Hepatocyte (in vitro differentiated cells): ENCODE results near the gene LCAT. TPM values are rescaled to one million over a fixed set of nuclear protein-coding genes. Genes with fewer than 3 reads are reported as not detected.

Source experiments
- DNase-seq: peaks from one replicate; pipeline ENCODE4 v3.0.0-alpha.2; 2016; ENCODE audit warnings: low spot score
- H2AFZ ChIP-seq: fragments of 200-600 bp; sonication (generic); 2 replicates; pipeline ENCODE4 v1.6.0; 2016; ENCODE audit warnings: antibody characterized with exemption, mild to moderate bottlenecking
- H3K27ac ChIP-seq: fragments of 200-600 bp; sonication (generic); 2 replicates; pipeline ENCODE4 v1.5.1; 2016; ENCODE audit warnings: mild to moderate bottlenecking
- H3K27me3 ChIP-seq: fragments of 200-600 bp; sonication (generic); 2 replicates; pipeline ENCODE4 v1.6.1; 2016
- H3K36me3 ChIP-seq: fragments of 200-600 bp; sonication (generic); replicated peaks from 2 replicates; pipeline ENCODE4 v1.5.1; 2016; ENCODE audit warnings: low read depth; ENCODE audit not compliant: insufficient read depth
- H3K4me1 ChIP-seq: fragments of 200-600 bp; sonication (generic); 2 replicates; pipeline ENCODE4 v1.5.1; 2016; ENCODE audit warnings: mild to moderate bottlenecking, moderate library complexity; ENCODE audit not compliant: insufficient read depth
- H3K4me2 ChIP-seq: fragments of 200-600 bp; sonication (generic); 2 replicates; pipeline ENCODE4 v1.6.0; 2016
- H3K4me3 ChIP-seq: fragments of 200-600 bp; sonication (generic); 2 replicates; pipeline ENCODE4 v1.5.1; 2016; ENCODE audit warnings: mild to moderate bottlenecking
- H3K79me2 ChIP-seq: fragments of 200-600 bp; sonication (generic); 2 replicates; pipeline ENCODE4 v1.6.0; 2017; ENCODE audit warnings: mild to moderate bottlenecking
- H3K9me2 ChIP-seq: fragments of 200-600 bp; sonication (generic); replicated peaks from 2 replicates; pipeline ENCODE4 v1.6.0; 2017; ENCODE audit warnings: mild to moderate bottlenecking; ENCODE audit not compliant: insufficient read depth
- H3K9me3 ChIP-seq: fragments of 200-600 bp; sonication (generic); 2 replicates; pipeline ENCODE4 v1.5.1; 2016; ENCODE audit warnings: low read depth, mild to moderate bottlenecking
- H4K20me1 ChIP-seq: fragments of 200-600 bp; sonication (generic); 2 replicates; pipeline ENCODE4 v1.6.0; 2016; ENCODE audit warnings: mild to moderate bottlenecking; ENCODE audit not compliant: insufficient read depth, poor library complexity, severe bottlenecking
- CTCF ChIP-seq: fragments of 200-600 bp; sonication (generic); IDR thresholded peaks from 2 replicates; pipeline ENCODE4 v1.5.1; 2016; ENCODE audit warnings: antibody characterized with exemption, mild to moderate bottlenecking; ENCODE audit not compliant: poor library complexity
- EZH2 ChIP-seq: fragments of 200-600 bp; sonication (generic); IDR thresholded peaks from 2 replicates; pipeline ENCODE4 v1.6.1; 2016; ENCODE audit warnings: antibody characterized with exemption, mild to moderate bottlenecking, borderline replicate concordance
- EZH2phosphoT487 ChIP-seq: fragments of 200-600 bp; sonication (generic); IDR thresholded peaks from one replicate; pipeline ENCODE4 v1.6.1; 2018; ENCODE audit warnings: antibody characterized with exemption, mild to moderate bottlenecking, low read depth, moderate library complexity; ENCODE audit not compliant: unreplicated experiment, severe bottlenecking
- WGBS: methylation state at CpG from one replicate; pipeline ENCODE4 v1.1.6; 2016; ENCODE audit warnings: low lambda C conversion rate; ENCODE audit errors: missing lambda C conversion rate; 5-methylcytosine and 5-hydroxymethylcytosine counted together
- polyA plus RNA-seq: library from polyadenylated mRNA; unstranded; fragments of >200 nt; fragmentation: Nextera tagmentation; extraction: Ambion mirVana; gene quantifications from 2 replicates; pipeline ENCODE4 v1.2.1, GENCODE V29; 2016
- total RNA-seq: library from RNA; depleted of rRNA; stranded (reverse); fragments of >200 nt; gene quantifications from 2 replicates; pipeline ENCODE4 v1.2.3, GENCODE V29; 2014

LCAT gene
- total and polyA plus RNA-seq, 2 experiments from 2014 or later, result 15.6 to 44.6 TPM

- DNase-seq, result no peak
- H2AFZ ChIP-seq, result no peak overlapping the region
- 87% methylated on average over 6 of the region's 6 CpGs for WGBS
These were observed 46.1 kb upstream of the LCAT start for GRCh38 chr16:67990018-67990386.

GRCh38 chr16:67989322-67990017 is 45.5 kb upstream of the LCAT start:
- no peak overlapping the region for H3K27ac ChIP-seq
- no peak overlapping the region for H3K4me3 ChIP-seq
- H3K27me3 ChIP-seq, result no peaks in the 10 kb centered on the region
- no peaks in the 10 kb centered on the region for H3K36me3 ChIP-seq
- H2AFZ ChIP-seq, result no peak overlapping the region
- WGBS, result 84% methylated on average over 8 of the region's 8 CpGs
- no peak for TF ChIP-seq EZH2phosphoT487
- TF ChIP-seq EZH2, result no peak
- no peak for TF ChIP-seq CTCF
- no peak overlapping the region for H3K4me2 ChIP-seq
- DNase-seq, result no peak
- no peaks in the 10 kb centered on the region for H3K9me2 ChIP-seq
- H3K79me2 ChIP-seq, result no peaks in the 10 kb centered on the region
- H3K4me1 ChIP-seq, result peaks cover 6% of the 10 kb centered on the region
- H4K20me1 ChIP-seq, result no peaks in the 10 kb centered on the region
- no peaks in the 10 kb centered on the region for H3K9me3 ChIP-seq

More at GRCh38 chr16:67990018-67990386, 46.1 kb upstream of the LCAT start:
- Histone ChIP-seq H3K4me1 (peaks cover 6% of the 10 kb centered on the region), H3K4me3 (no peak overlapping the region), H3K9me2 (no peaks in the 10 kb centered on the region), H3K27me3 (no peaks in the 10 kb centered on the region), H4K20me1 (no peaks in the 10 kb centered on the region), H3K27ac (no peak overlapping the region), H3K9me3 (no peaks in the 10 kb centered on the region), H3K36me3 (no peaks in the 10 kb centered on the region), H3K79me2 (no peaks in the 10 kb centered on the region), H3K4me2 (no peak overlapping the region)
- no peak for TF ChIP-seq EZH2phosphoT487
- no peak for TF ChIP-seq EZH2
- no peak for TF ChIP-seq CTCF

- Histone ChIP-seq H3K4me1 (peaks cover 4% of the 10 kb centered on the region), H2AFZ (no peak overlapping the region), H3K27ac (no peak overlapping the region), H3K9me2 (no peaks in the 10 kb centered on the region), H3K4me2 (no peak overlapping the region), H3K36me3 (no peaks in the 10 kb centered on the region), H3K4me3 (no peak overlapping the region), H3K79me2 (no peaks in the 10 kb centered on the region), H3K9me3 (no peaks in the 10 kb centered on the region), H4K20me1 (no peaks in the 10 kb centered on the region), H3K27me3 (no peaks in the 10 kb centered on the region)
- 97% methylated on average over 3 of the region's 3 CpGs for WGBS
- no peak for TF ChIP-seq EZH2
- TF ChIP-seq CTCF, result no peak
- no peak for TF ChIP-seq EZH2phosphoT487
- no peak for DNase-seq
These were observed 44.8 kb upstream of the LCAT start for GRCh38 chr16:67988675-67989074.
